HepG2 (cell line): ENCODE results near the gene RASSF7. TPM values are rescaled to one million over a fixed set of nuclear protein-coding genes. Genes with fewer than 3 reads are reported as not detected.

ENCODE experiments used
- CHD4 ChIP-seq: fragments of 200-600 bp; sonication (generic); IDR thresholded peaks from 2 replicates; pipeline ENCODE4 v1.7.0; 2017; ENCODE audit warnings: mild to moderate bottlenecking, low read length, borderline replicate concordance
- FOSL1 ChIP-seq: sonication (generic); formaldehyde crosslinking; IDR thresholded peaks from 2 replicates; pipeline ENCODE4 v1.9.0; 2021; ENCODE audit warnings: missing genetic modification reagents, borderline replicate concordance
- GATAD2A ChIP-seq: IDR thresholded peaks from 2 replicates; pipeline ENCODE4 v1.6.1; 2016
- GTF2F1 ChIP-seq: fragments of 150-350 bp; IDR thresholded peaks from 2 replicates; pipeline ENCODE4 v1.6.1; 2014; ENCODE audit warnings: low read length
- HOXA5 ChIP-seq: sonication (generic); formaldehyde crosslinking; IDR thresholded peaks from 2 replicates; pipeline ENCODE4 v1.4.0; 2020; ENCODE audit warnings: missing genetic modification reagents
- KAT7 ChIP-seq: IDR thresholded peaks from 2 replicates; pipeline ENCODE4 v1.6.1; 2018; ENCODE audit warnings: borderline replicate concordance, missing compliant biosample characterization
- MED1 ChIP-seq: sonication (generic); formaldehyde crosslinking; IDR thresholded peaks from 2 replicates; pipeline ENCODE4 v1.4.0; 2020; ENCODE audit warnings: missing genetic modification reagents
- MYPOP ChIP-seq: sonication (generic); formaldehyde crosslinking; IDR thresholded peaks from 2 replicates; pipeline ENCODE4 v1.8.1; 2023; ENCODE audit warnings: mild to moderate bottlenecking, moderate library complexity, missing genetic modification reagents
- PHF5A ChIP-seq: IDR thresholded peaks from one replicate; pipeline ENCODE4 v1.6.1; 2018; ENCODE audit warnings: low read depth, missing genetic modification reagents; ENCODE audit not compliant: unreplicated experiment
- PPARG ChIP-seq: conservative IDR thresholded peaks from 2 replicates; pipeline ENCODE4 v1.6.1; 2016; ENCODE audit warnings: missing biosample characterization, missing genetic modification reagents
- SATB2 ChIP-seq: sonication (generic); formaldehyde crosslinking; IDR thresholded peaks from 2 replicates; pipeline ENCODE4 v1.5.0; 2020; ENCODE audit warnings: missing genetic modification reagents
- SCMH1 ChIP-seq: sonication (generic); formaldehyde crosslinking; IDR thresholded peaks from 2 replicates; pipeline ENCODE4 v1.9.0; 2021; ENCODE audit warnings: missing genetic modification reagents, mild to moderate bottlenecking, borderline replicate concordance
- SUZ12 ChIP-seq: fragments of 150-350 bp; IDR thresholded peaks from 2 replicates; pipeline ENCODE4 v1.6.1; 2014; ENCODE audit warnings: low read depth, low read length
- TBP ChIP-seq: sonication (generic); formaldehyde crosslinking; IDR thresholded peaks from 2 replicates; pipeline ENCODE4 v1.5.0; 2020; ENCODE audit warnings: missing genetic modification reagents
- TEF ChIP-seq: sonication (generic); formaldehyde crosslinking; IDR thresholded peaks from 2 replicates; pipeline ENCODE4 v1.5.0; 2020; ENCODE audit warnings: missing genetic modification reagents
- ZBTB38 ChIP-seq: sonication (generic); formaldehyde crosslinking; IDR thresholded peaks from 2 replicates; pipeline ENCODE4 v1.5.1; 2020; ENCODE audit warnings: mild to moderate bottlenecking, missing genetic modification reagents
- ZMYM4 ChIP-seq: sonication (generic); formaldehyde crosslinking; IDR thresholded peaks from 2 replicates; pipeline ENCODE4 v1.8.1; 2023; ENCODE audit warnings: mild to moderate bottlenecking, missing genetic modification reagents
- ZNF557 ChIP-seq: sonication (generic); formaldehyde crosslinking; IDR thresholded peaks from 2 replicates; pipeline ENCODE4 v1.4.0; 2020; ENCODE audit warnings: missing genetic modification reagents
- ZNF567 ChIP-seq: sonication (generic); formaldehyde crosslinking; IDR thresholded peaks from 2 replicates; pipeline ENCODE4 v1.8.1; 2023; ENCODE audit warnings: mild to moderate bottlenecking, missing genetic modification reagents, borderline replicate concordance
- ZNF687 ChIP-seq: sonication (generic); formaldehyde crosslinking; IDR thresholded peaks from 2 replicates; pipeline ENCODE4 v1.5.1; 2020; ENCODE audit warnings: mild to moderate bottlenecking, missing genetic modification reagents, moderate library complexity
- ZNF747 ChIP-seq: sonication (generic); formaldehyde crosslinking; IDR thresholded peaks from 2 replicates; pipeline ENCODE4 v1.8.1; 2023; ENCODE audit warnings: missing genetic modification reagents, mild to moderate bottlenecking, borderline replicate concordance
- ZNF775 ChIP-seq: sonication (generic); formaldehyde crosslinking; IDR thresholded peaks from 2 replicates; pipeline ENCODE4 v1.4.0; 2020; ENCODE audit warnings: missing genetic modification reagents, mild to moderate bottlenecking, moderate library complexity, borderline replicate concordance
- ZNF850 ChIP-seq: sonication (generic); formaldehyde crosslinking; conservative IDR thresholded peaks from 2 replicates; pipeline ENCODE4 v1.9.0; 2021; ENCODE audit warnings: mild to moderate bottlenecking, missing genetic modification reagents
- ZSCAN9 ChIP-seq: IDR thresholded peaks from 2 replicates; pipeline ENCODE4 v1.6.1; 2016; ENCODE audit warnings: borderline replicate concordance
- polyA plus RNA-seq, 8 experiments: library from polyadenylated mRNA; depleted of rRNA in 3 of 8; stranded (reverse) in 7 of 8; unstranded in 1 of 8; fragments of >200 nt; fragmentation: Illumina TruSeq in 4 of 8; extraction: Trizol in 4 of 8; gene quantifications; 2 replicates each; pipeline versions ENCODE4 v1.2.1 to v1.2.3, GENCODE V29; 2011 to 2016; ENCODE audit warnings: low read depth in 4 of 8, missing spikeins in 1 of 8, mixed read lengths in 1 of 8; ENCODE audit not compliant: insufficient read depth in 1 of 8
- total RNA-seq, 5 experiments: library from RNA; depleted of rRNA; stranded (reverse); fragments of >200 nt; fragmentation: Illumina TruSeq; extraction: Trizol; gene quantifications; 2 replicates each; pipeline ENCODE4 v1.2.3, GENCODE V29; 2016; ENCODE audit warnings: low read depth in 1 of 5
- TF ChIP-seq, protein P1 (sequence below): sonication (generic); formaldehyde crosslinking; IDR thresholded peaks from 2 replicates; pipeline ENCODE4 v1.5.1; 2020; ENCODE audit warnings: mild to moderate bottlenecking, moderate library complexity, missing genetic modification reagents

The RASSF7 gene
- total and polyA plus RNA-seq, 2 of the 13 experiments (the other 11 are each of a cell fraction or from before 2014, with no cell fraction given), result 20.2 to 28.6 TPM

DNA sequence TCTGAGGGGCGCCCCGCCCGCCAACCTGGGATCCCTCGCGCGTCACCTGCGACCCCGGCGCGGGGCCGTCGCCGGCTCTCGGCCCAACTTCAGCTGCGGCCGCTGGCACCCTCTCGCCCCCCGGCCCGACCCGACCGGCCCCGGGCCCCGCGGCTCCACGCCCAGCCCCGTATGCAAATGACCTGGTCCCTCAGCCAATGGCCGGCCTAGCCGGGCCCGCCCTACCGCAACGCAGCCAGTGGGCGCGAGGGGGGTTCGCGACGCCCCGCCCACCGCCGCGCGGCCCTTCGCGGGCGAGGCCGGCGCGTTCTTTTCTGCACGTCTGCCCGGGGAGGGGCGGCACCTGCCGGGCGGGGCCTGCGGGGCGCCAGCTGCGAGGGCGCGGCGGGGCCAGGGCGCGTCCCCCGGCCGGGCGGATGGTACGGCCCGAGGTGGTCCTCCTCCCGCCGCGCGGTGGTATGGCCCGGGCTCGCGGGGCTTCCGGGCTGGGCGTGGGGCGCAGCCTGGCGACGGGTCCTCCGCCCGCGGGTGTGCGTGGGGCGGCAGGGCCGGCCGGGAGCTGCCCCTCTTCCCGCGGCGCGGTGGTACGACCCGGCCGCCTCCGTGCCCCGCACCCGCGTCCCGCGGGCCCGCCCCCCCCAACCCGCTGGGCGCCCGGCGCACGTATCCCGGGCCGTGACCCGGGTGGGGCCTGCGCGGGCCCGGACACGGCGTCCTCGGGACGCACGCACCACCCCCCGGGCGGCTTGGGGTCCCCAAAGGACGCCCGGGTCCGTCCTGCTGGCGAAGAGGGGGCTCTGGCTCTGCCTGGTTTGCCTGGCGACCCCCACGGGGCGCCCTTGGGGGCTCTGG, 7.8 kb downstream of the RASSF7 start (continued):
- no peak for TF ChIP-seq TEF (CRISPR knock-in tag)
- no peak for TF ChIP-seq SUZ12
- no peak for TF ChIP-seq GATAD2A (CRISPR knock-in tag)
- no peak for TF ChIP-seq ZMYM4 (CRISPR knock-in tag)
- TF ChIP-seq SCMH1 (CRISPR knock-in tag), result no peak
- peak; percentile 45; the same call in 1 of the 2 replicates for TF ChIP-seq MED1 (CRISPR knock-in tag)
- TF ChIP-seq KAT7, result no peak
- TF ChIP-seq ZNF775 (CRISPR knock-in tag), result no peak
- TF ChIP-seq ZNF747, result no peak
- TF ChIP-seq TBP (CRISPR knock-in tag), result no peak
- no peak for TF ChIP-seq CHD4
- TF ChIP-seq SATB2, result no peak
- TF ChIP-seq ZBTB38, result no peak
- no peak for TF ChIP-seq HOXA5 (CRISPR knock-in tag)
- TF ChIP-seq ZNF687 (CRISPR knock-in tag), result no peak
- TF ChIP-seq PHF5A, result no peak
- 0 out of 2 replicates have a peak, but pooled peaks have one; percentile 1 for TF ChIP-seq PPARG (CRISPR knock-in tag)
- no peak for TF ChIP-seq ZNF557 (CRISPR knock-in tag)
- TF ChIP-seq, protein P1, sequence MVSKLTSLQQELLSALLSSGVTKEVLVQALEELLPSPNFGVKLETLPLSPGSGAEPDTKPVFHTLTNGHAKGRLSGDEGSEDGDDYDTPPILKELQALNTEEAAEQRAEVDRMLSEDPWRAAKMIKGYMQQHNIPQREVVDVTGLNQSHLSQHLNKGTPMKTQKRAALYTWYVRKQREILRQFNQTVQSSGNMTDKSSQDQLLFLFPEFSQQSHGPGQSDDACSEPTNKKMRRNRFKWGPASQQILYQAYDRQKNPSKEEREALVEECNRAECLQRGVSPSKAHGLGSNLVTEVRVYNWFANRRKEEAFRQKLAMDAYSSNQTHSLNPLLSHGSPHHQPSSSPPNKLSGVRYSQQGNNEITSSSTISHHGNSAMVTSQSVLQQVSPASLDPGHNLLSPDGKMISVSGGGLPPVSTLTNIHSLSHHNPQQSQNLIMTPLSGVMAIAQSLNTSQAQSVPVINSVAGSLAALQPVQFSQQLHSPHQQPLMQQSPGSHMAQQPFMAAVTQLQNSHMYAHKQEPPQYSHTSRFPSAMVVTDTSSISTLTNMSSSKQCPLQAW (CRISPR knock-in tag), result no peak
- TF ChIP-seq GTF2F1, result no peak
- no peak for TF ChIP-seq ZSCAN9 (CRISPR knock-in tag)
- no peak for TF ChIP-seq MYPOP (CRISPR knock-in tag)
- no peak for TF ChIP-seq ZNF850 (CRISPR knock-in tag)
- no peak for TF ChIP-seq FOSL1
- TF ChIP-seq ZNF567 (CRISPR knock-in tag), result no peak
